Measurements from ENCODE around the gene TRIM69.
"Not testable (repeated sequence)": the region's sequence is repeated elsewhere in the genome, so short reads cannot be mapped to it uniquely, and the experiment has no call there.

The TRIM69 gene

GRCh38 chr15:44720460-44721176, 15.7 kb upstream of the TRIM69 start:
- no peak for DNase-seq (ENCODE audit: low spot score)
- POLR2A ChIA-PET (ENCODE audit: low non-redundant PET) = no interaction called here

GRCh38 chr15:44722011-44722410, 14.3 kb upstream of the TRIM69 start:
- ChIA-PET CTCF (no interaction called here), POLR2A (ENCODE audit: low non-redundant PET) (no interaction called here)
- DNase-seq (ENCODE audit: low spot score) = no peak
- no peak for TF ChIP-seq CTCF (conservative IDR thresholded peaks at IDR 0.05; ENCODE audit: low read depth)
- no peak overlapping the region for H3K27ac ChIP-seq

More at GRCh38 chr15:44720460-44721176, 15.7 kb upstream of the TRIM69 start:
- H3K27ac ChIP-seq = peak overlapping the region; percentile 36; the same call in 1 of the 2 replicates
- TF ChIP-seq CTCF (conservative IDR thresholded peaks at IDR 0.05; ENCODE audit: low read depth) = no peak
- CTCF ChIA-PET = no interaction called here

- peak overlapping the region; percentile 76 for H3K27ac ChIP-seq
- no peak for TF ChIP-seq CTCF (conservative IDR thresholded peaks at IDR 0.05; ENCODE audit: low read depth)
- CTCF ChIA-PET = no interaction called here
- POLR2A ChIA-PET (ENCODE audit: low non-redundant PET) = interaction anchor here (0.7 to 1.6 kb wide), 2 partner anchors 14 to 60 kb away, joined by 3 to 5 read pairs; no protein-coding TSS in a partner anchor
- DNase-seq (ENCODE audit: low spot score) = no peak
Measured at GRCh38 chr15:44726136-44726535, 10.2 kb upstream of the TRIM69 start.

GRCh38 chr15:44726568-44727484, 9.5 kb upstream of the TRIM69 start:
- peak overlapping the region; percentile 76 for H3K27ac ChIP-seq
- POLR2A ChIA-PET (ENCODE audit: low non-redundant PET) = interaction anchor here (0.6 to 1.6 kb wide), 4 partner anchors 14 to 63 kb away, joined by 3 to 5 read pairs (median 4); partner anchors contain the start of gene SPG11
- CTCF ChIA-PET = no interaction called here
- TF ChIP-seq CTCF (conservative IDR thresholded peaks at IDR 0.05; ENCODE audit: low read depth) = no peak
- peak; percentile 79 for DNase-seq (ENCODE audit: low spot score)

GRCh38 chr15:44727485-44728231, 8.7 kb upstream of the TRIM69 start:
- TF ChIP-seq CTCF (conservative IDR thresholded peaks at IDR 0.05; ENCODE audit: low read depth) = no peak
- ChIA-PET POLR2A (ENCODE audit: low non-redundant PET) (interaction anchor here (0.6 to 1.6 kb wide), 4 partner anchors 15 to 64 kb away, joined by 4 to 5 read pairs (median 4); partner anchors contain the start of gene SPG11), CTCF (no interaction called here)
- peak overlapping the region; percentile 97 for H3K27ac ChIP-seq
- DNase-seq (ENCODE audit: low spot score) = no peak

GRCh38 chr15:44728232-44728575, 8.1 kb upstream of the TRIM69 start:
- POLR2A ChIA-PET (ENCODE audit: low non-redundant PET) = interaction anchor here (1.3 to 1.4 kb wide), 2 partner anchors 17 to 65 kb away, joined by 4 to 7 read pairs; partner anchors contain the start of genes B2M, PATL2 and SPG11

More at GRCh38 chr15:44728232-44728575, 8.1 kb upstream of the TRIM69 start:
- DNase-seq (ENCODE audit: low spot score); CTCF ChIA-PET: not testable (repeated sequence)
- peak overlapping the region; percentile 97 for H3K27ac ChIP-seq

All from RWPE1 (cell line).